ENCODE data around the gene UGT1A9. TPM values are rescaled to one million over a fixed set of nuclear protein-coding genes. Genes with fewer than 3 reads are reported as not detected.
"Not testable (repeated sequence)": the region's sequence is repeated elsewhere in the genome, so short reads cannot be mapped to it uniquely, and the experiment has no call there.

UGT1A9 gene
- total RNA-seq, 1 experiment from 2014 or later, result not detected

GRCh38 chr2:233655043-233655442 lies 16.7 kb upstream of the UGT1A9 start:
- Histone ChIP-seq H2AFZ (peak overlapping the region; percentile 19; the same call in 1 of the 2 replicates), H3K4me2 (no peak overlapping the region), H3K9me3 (ENCODE audit: insufficient read depth, low read depth) (no peaks in the 10 kb centered on the region; the same call in 1 of the 2 replicates), H3K27me3 (ENCODE audit: insufficient read depth, low read depth) (no peaks in the 10 kb centered on the region), H3K9me2 (ENCODE audit: insufficient read depth) (no peaks in the 10 kb centered on the region), H3K79me2 (ENCODE audit: low read depth) (no peaks in the 10 kb centered on the region), H3K4me1 (replicated peaks; ENCODE audit: insufficient read depth) (peaks cover 40% of the 10 kb centered on the region), H3K4me3 (no peak overlapping the region), H3F3A (ENCODE audit: insufficient read depth, low read depth) (peaks cover 21% of the 10 kb centered on the region), H4K20me1 (ENCODE audit: insufficient read depth) (no peaks in the 10 kb centered on the region), H3K36me3 (ENCODE audit: low read depth) (no peaks in the 10 kb centered on the region), H3K27ac (no peak overlapping the region)
- ChIA-PET POLR2A (ENCODE audit: unreplicated experiment) (no interaction called here), CTCF (no interaction called here)
- no TSS peak for BruUV-seq (replicated peaks)
- intact Hi-C loops (cut with micrococcal nuclease; ENCODE audit: unreplicated experiment), result no loop called here
- TF ChIP-seq CTCF (conservative IDR thresholded peaks at IDR 0.05) (no peak), EZH2 (IDR thresholded peaks at IDR 0.05; ENCODE audit: low read depth) (no peak)
- no peak for DNase-seq

- H3K36me3 ChIP-seq (ENCODE audit: low read depth); H3K79me2 ChIP-seq (ENCODE audit: low read depth); CTCF ChIA-PET; H2AFZ ChIP-seq; H3K4me3 ChIP-seq; H4K20me1 ChIP-seq (ENCODE audit: insufficient read depth); H3K27ac ChIP-seq; POLR2A ChIA-PET (ENCODE audit: unreplicated experiment); DNase-seq; intact Hi-C loops (cut with micrococcal nuclease; ENCODE audit: unreplicated experiment); H3K4me2 ChIP-seq; H3K27me3 ChIP-seq (ENCODE audit: insufficient read depth, low read depth); H3K9me3 ChIP-seq (ENCODE audit: insufficient read depth, low read depth); H3K9me2 ChIP-seq (ENCODE audit: insufficient read depth); BruUV-seq (replicated peaks): not testable (repeated sequence)
- Histone ChIP-seq H3K4me1 (replicated peaks; ENCODE audit: insufficient read depth) (peaks cover 31% of the 10 kb centered on the region), H3F3A (ENCODE audit: insufficient read depth, low read depth) (peaks cover 12% of the 10 kb centered on the region)
Observed at GRCh38 chr2:233655943-233656342, 15.8 kb upstream of the UGT1A9 start.

GRCh38 chr2:233656443-233656842 lies 15.3 kb upstream of the UGT1A9 start:
- BruUV-seq (replicated peaks), result no TSS peak
- no peaks in the 10 kb centered on the region for H3K36me3 ChIP-seq (ENCODE audit: low read depth)

More at GRCh38 chr2:233656443-233656842, 15.3 kb upstream of the UGT1A9 start:
- no peaks in the 10 kb centered on the region for H3K9me3 ChIP-seq (ENCODE audit: insufficient read depth, low read depth)
- intact Hi-C loops (cut with micrococcal nuclease; ENCODE audit: unreplicated experiment), result no loop called here
- H3K9me2 ChIP-seq (ENCODE audit: insufficient read depth), result no peaks in the 10 kb centered on the region
- no peaks in the 10 kb centered on the region for H4K20me1 ChIP-seq (ENCODE audit: insufficient read depth)
- peaks cover 26% of the 10 kb centered on the region for H3K4me1 ChIP-seq (replicated peaks; ENCODE audit: insufficient read depth)
- no peak overlapping the region for H3K4me3 ChIP-seq
- no peak overlapping the region for H2AFZ ChIP-seq
- H3K4me2 ChIP-seq, result no peak overlapping the region
- no peak for TF ChIP-seq CTCF (conservative IDR thresholded peaks at IDR 0.05)
- no peak for TF ChIP-seq EZH2 (IDR thresholded peaks at IDR 0.05; ENCODE audit: low read depth)
- H3K79me2 ChIP-seq (ENCODE audit: low read depth), result no peaks in the 10 kb centered on the region
- peaks cover 7% of the 10 kb centered on the region for H3F3A ChIP-seq (ENCODE audit: insufficient read depth, low read depth)
- no peak for DNase-seq
- ChIA-PET CTCF (no interaction called here), POLR2A (ENCODE audit: unreplicated experiment) (no interaction called here)
- no peak overlapping the region for H3K27ac ChIP-seq
- no peaks in the 10 kb centered on the region for H3K27me3 ChIP-seq (ENCODE audit: insufficient read depth, low read depth)

All from PC-9 (cell line).